Cardiac muscle cell (in vitro differentiated cells and primary cell): ENCODE data around the gene L3MBTL1. TPM values are rescaled to one million over a fixed set of nuclear protein-coding genes. Genes with fewer than 3 reads are reported as not detected.

Experiments used
- DNase-seq, 2 donors: peaks; one replicate each; pipeline versions ENCODE4 v3.0.0 to v3.0.0-alpha.2; 2010 to 2017; ENCODE audit warnings: low read depth in 1 of 2, low spot score in 1 of 2
- H3K27ac ChIP-seq: fragments of 200-600 bp; sonication (generic); 2 replicates; pipeline ENCODE4 v1.5.1; 2016
- H3K27me3 ChIP-seq: fragments of 200-600 bp; sonication (generic); 2 replicates; pipeline ENCODE4 v1.6.0; 2016; ENCODE audit warnings: control low read depth
- H3K36me3 ChIP-seq: fragments of 200-600 bp; sonication (generic); 2 replicates; pipeline ENCODE4 v1.5.1; 2016; ENCODE audit warnings: control low read depth
- H3K4me1 ChIP-seq: fragments of 200-600 bp; sonication (generic); 2 replicates; pipeline ENCODE4 v1.8.1; 2017; ENCODE audit warnings: low read depth, mild to moderate bottlenecking, mixed run types
- H3K4me3 ChIP-seq: fragments of 200-600 bp; sonication (generic); 2 replicates; pipeline ENCODE4 v1.5.1; 2016; ENCODE audit warnings: mild to moderate bottlenecking
- H3K9me3 ChIP-seq: fragments of 200-600 bp; sonication (generic); 2 replicates; pipeline ENCODE4 v1.5.1; 2017; ENCODE audit warnings: low read depth, mild to moderate bottlenecking, control low read depth
- CTCF ChIP-seq: IDR thresholded peaks from 2 replicates; pipeline ENCODE4 v1.5.1; 2012; ENCODE audit warnings: low read depth, mild to moderate bottlenecking, low read length
- polyA plus RNA-seq: library from polyadenylated mRNA; unstranded; fragments of >200 nt; fragmentation: Nextera tagmentation; extraction: Ambion mirVana; gene quantifications from 2 replicates; pipeline ENCODE4 v1.2.1, GENCODE V29; 2016
- total RNA-seq: library from RNA; depleted of rRNA; stranded (reverse); fragments of >200 nt; gene quantifications from 2 replicates; pipeline ENCODE4 v1.2.3, GENCODE V29; 2016

L3MBTL1 gene
- total and polyA plus RNA-seq, 2 experiments from 2014 or later: 17.8 to 115 TPM

- no peaks in the 10 kb centered on the region for H3K4me1 ChIP-seq
- no peak overlapping the region for H3K27ac ChIP-seq
- H3K9me3 ChIP-seq: no peaks in the 10 kb centered on the region
- DNase-seq: no peak
- H3K4me3 ChIP-seq: no peak overlapping the region
- H3K27me3 ChIP-seq: no peaks in the 10 kb centered on the region
- peaks cover 62% of the 10 kb centered on the region for H3K36me3 ChIP-seq
- no peak for TF ChIP-seq CTCF
Measured at GRCh38 chr20:43465625-43465943, 41.9 kb upstream of the L3MBTL1 start.

- Histone ChIP-seq H3K27me3 (no peaks in the 10 kb centered on the region), H3K4me3 (no peak overlapping the region), H3K9me3 (no peaks in the 10 kb centered on the region), H3K36me3 (peaks cover 44% of the 10 kb centered on the region), H3K4me1 (no peaks in the 10 kb centered on the region), H3K27ac (no peak overlapping the region)
- TF ChIP-seq CTCF: no peak
- no peak for DNase-seq
Measured at GRCh38 chr20:43467589-43467988, 39.9 kb upstream of the L3MBTL1 start.

GRCh38 chr20:43472671-43473380 lies 34.7 kb upstream of the L3MBTL1 start:
- no peaks in the 10 kb centered on the region for H3K4me1 ChIP-seq
- H3K27me3 ChIP-seq: no peaks in the 10 kb centered on the region
- DNase-seq: no peak
- H3K27ac ChIP-seq: no peak overlapping the region
- no peaks in the 10 kb centered on the region for H3K9me3 ChIP-seq
- TF ChIP-seq CTCF: no peak
- H3K36me3 ChIP-seq: peaks cover 9% of the 10 kb centered on the region
- no peak overlapping the region for H3K4me3 ChIP-seq

- Histone ChIP-seq H3K36me3 (peaks cover 9% of the 10 kb centered on the region), H3K4me1 (no peaks in the 10 kb centered on the region), H3K27me3 (no peaks in the 10 kb centered on the region), H3K9me3 (no peaks in the 10 kb centered on the region), H3K4me3 (no peak overlapping the region), H3K27ac (no peak overlapping the region)
- no peak for TF ChIP-seq CTCF
- no peak for DNase-seq
Measured at GRCh38 chr20:43473381-43473704, 34.2 kb upstream of the L3MBTL1 start.

- Histone ChIP-seq H3K36me3 (no peaks in the 10 kb centered on the region), H3K27ac (no peak overlapping the region), H3K4me3 (no peak overlapping the region), H3K4me1 (no peaks in the 10 kb centered on the region), H3K9me3 (no peaks in the 10 kb centered on the region), H3K27me3 (no peaks in the 10 kb centered on the region)
- TF ChIP-seq CTCF: no peak
- no peak for DNase-seq
Measured at GRCh38 chr20:43477193-43477592, 30.3 kb upstream of the L3MBTL1 start.

GRCh38 chr20:43477619-43478018 lies 29.9 kb upstream of the L3MBTL1 start:
- H3K4me3 ChIP-seq: no peak overlapping the region
- no peak for DNase-seq
- H3K27me3 ChIP-seq: no peaks in the 10 kb centered on the region
- TF ChIP-seq CTCF: no peak
- H3K4me1 ChIP-seq: no peaks in the 10 kb centered on the region
- H3K27ac ChIP-seq: no peak overlapping the region
- H3K36me3 ChIP-seq: no peaks in the 10 kb centered on the region
- no peaks in the 10 kb centered on the region for H3K9me3 ChIP-seq
